Erythroblast (primary cell): ENCODE data around the gene CBX2.
"Not testable (repeated sequence)": the region's sequence is repeated elsewhere in the genome, so short reads cannot be mapped to it uniquely, and the experiment has no call there.

Experiments used
- DNase-seq, 2 experiments: peaks; one replicate each; lab custom pipeline; 2025; lab: John Stamatoyannopoulos, UW
- GATA1 ChIP-seq: IDR thresholded peaks from 2 replicates; pipeline ENCODE4 v1.6.1; 2011; ENCODE audit warnings: low read depth, mild to moderate bottlenecking, control low read depth, low read length, moderate library complexity
- POLR2A ChIP-seq: IDR thresholded peaks from 2 replicates; pipeline ENCODE4 v1.6.1; 2011; ENCODE audit warnings: mild to moderate bottlenecking, low read length

CBX2 gene

GRCh38 chr17:79749156-79749815 is 28.7 kb upstream of the CBX2 start:
- no peak for TF ChIP-seq POLR2A
- DNase-seq, result no peak

- TF ChIP-seq POLR2A, result no peak
- no peak for TF ChIP-seq GATA1
- DNase-seq, result no peak
These were observed 28.0 kb upstream of the CBX2 start for GRCh38 chr17:79749958-79750357.

- DNase-seq, result no peak
- TF ChIP-seq GATA1, result no peak
- no peak for TF ChIP-seq POLR2A
These were observed 27.1 kb upstream of the CBX2 start for GRCh38 chr17:79750650-79751545.

- no peak for DNase-seq
- TF ChIP-seq GATA1 (no peak), POLR2A (no peak)
These were observed 25.8 kb upstream of the CBX2 start for GRCh38 chr17:79752175-79752574.

GRCh38 chr17:79754370-79754769 is 23.6 kb upstream of the CBX2 start:
- TF ChIP-seq POLR2A, result no peak
- no peak for TF ChIP-seq GATA1
- no peak for DNase-seq

- DNase-seq, result not testable (repeated sequence)
These were observed 23.0 kb upstream of the CBX2 start for GRCh38 chr17:79754903-79755302.

GRCh38 chr17:79755591-79755990 is 22.4 kb upstream of the CBX2 start:
- TF ChIP-seq GATA1 (no peak), POLR2A (no peak)
- no peak for DNase-seq

- TF ChIP-seq GATA1, result no peak
- TF ChIP-seq POLR2A, result no peak
- DNase-seq, result no peak
These were observed 20.7 kb upstream of the CBX2 start for GRCh38 chr17:79757140-79757745.

- TF ChIP-seq GATA1 (no peak), POLR2A (no peak)
These were observed 19.7 kb upstream of the CBX2 start for GRCh38 chr17:79758271-79758670.

GRCh38 chr17:79760197-79760906 is 17.6 kb upstream of the CBX2 start:
- DNase-seq, result no peak

More at GRCh38 chr17:79758271-79758670, 19.7 kb upstream of the CBX2 start:
- DNase-seq, result no peak

GRCh38 chr17:79761894-79762589 is 15.9 kb upstream of the CBX2 start:
- TF ChIP-seq GATA1 (no peak), POLR2A (no peak)
- DNase-seq, result no peak

More at GRCh38 chr17:79760197-79760906, 17.6 kb upstream of the CBX2 start:
- TF ChIP-seq GATA1 (no peak), POLR2A (no peak)

- TF ChIP-seq POLR2A, result no peak
- no peak for DNase-seq
These were observed 12.2 kb upstream of the CBX2 start for GRCh38 chr17:79765708-79766107.

GRCh38 chr17:79769570-79770506 is 8.1 kb upstream of the CBX2 start:
- TF ChIP-seq GATA1, result no peak
- TF ChIP-seq POLR2A, result no peak
- DNase-seq, result no peak
